ENCODE data around the gene CEP250. TPM values are rescaled to one million over a fixed set of nuclear protein-coding genes. Genes with fewer than 3 reads are reported as not detected.
"Not testable (repeated sequence)": the region's sequence is repeated elsewhere in the genome, so short reads cannot be mapped to it uniquely, and the experiment has no call there.

Gene CEP250
- total RNA-seq, 1 donor from 2014 or later = 14.9 TPM

DNA sequence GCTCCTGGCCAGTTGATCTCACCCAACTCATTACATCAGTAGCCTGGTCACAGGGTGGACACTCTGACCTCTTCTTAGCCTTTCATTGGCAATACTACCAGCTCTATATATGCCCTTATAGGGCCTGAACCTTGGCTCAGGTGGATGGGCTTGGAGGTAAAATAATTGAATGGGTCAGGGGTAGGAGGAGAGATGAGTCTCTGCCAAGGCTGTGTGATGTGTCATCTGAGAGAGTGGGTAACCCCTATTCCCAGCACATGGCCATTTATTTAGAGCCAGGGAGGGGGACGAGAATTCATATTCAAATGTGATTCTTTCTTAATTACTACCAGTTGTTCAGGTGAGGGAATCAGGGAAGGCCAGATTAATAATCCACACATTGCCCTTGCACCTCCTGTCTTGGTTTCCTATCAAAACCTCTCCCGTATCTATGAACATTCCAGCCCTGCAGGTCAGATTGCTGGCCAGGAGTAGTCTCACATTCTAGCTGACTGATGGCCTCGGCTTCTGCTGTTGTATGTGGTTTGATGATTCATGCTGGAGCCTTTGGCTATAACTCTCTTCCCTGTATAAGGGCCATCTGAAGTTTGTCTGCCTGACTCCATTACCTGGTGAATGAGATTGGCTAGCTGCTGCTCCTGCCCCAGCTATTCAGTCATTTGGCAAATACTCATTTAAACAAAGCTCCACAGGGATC, 60.7 kb downstream of the CEP250 start:
- intact Hi-C loops (cut with DNase I) = no loop called here

DNA sequence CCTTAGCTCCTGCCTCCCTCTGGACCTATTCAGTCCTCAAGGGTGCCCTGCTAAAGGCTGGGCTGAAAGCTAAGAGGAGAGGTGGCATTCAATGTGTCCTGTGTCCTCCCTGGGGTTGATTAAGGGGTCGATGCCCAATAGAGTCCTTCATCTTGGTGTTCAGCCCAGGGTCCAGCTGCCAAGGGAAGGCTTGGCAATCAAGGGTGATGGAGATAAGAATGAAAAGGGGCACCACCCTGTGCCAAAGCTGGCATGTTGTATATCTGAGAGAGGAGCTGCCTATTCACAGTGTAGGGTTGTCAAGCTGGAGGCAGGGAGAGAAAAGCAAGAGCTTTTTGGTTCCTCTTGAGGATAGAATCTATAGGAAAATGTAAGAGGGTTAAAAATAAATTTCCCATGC, 61.7 kb downstream of the CEP250 start:
- no peak for DNase-seq (ENCODE audit: low spot score)
- intact Hi-C loops (cut with DNase I) = no loop called here

More for the DNA sequence above, 60.7 kb downstream of the CEP250 start:
- no peak for DNase-seq (ENCODE audit: low spot score)

DNA sequence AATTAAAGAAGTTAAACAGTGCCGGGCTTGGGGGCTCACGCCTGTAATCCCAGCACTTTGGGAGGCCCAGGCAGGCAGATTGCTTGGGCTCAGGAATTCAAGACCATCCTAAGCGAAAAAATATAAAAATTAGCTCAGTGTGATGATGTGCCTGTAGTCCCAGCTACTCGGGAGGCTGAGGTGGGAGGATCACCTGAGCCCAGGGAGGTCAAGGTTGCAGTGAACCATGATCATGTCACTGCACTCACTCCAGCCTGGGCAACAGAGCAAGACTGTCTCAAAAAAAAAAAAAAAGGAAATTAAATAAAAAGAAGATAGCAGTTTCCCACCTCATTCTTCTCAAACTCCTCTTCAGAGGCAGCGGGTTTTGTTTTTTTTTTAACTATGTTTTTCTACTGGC, 62.4 kb downstream of the CEP250 start:
- intact Hi-C loops (cut with DNase I); DNase-seq (ENCODE audit: low spot score): not testable (repeated sequence)

DNA sequence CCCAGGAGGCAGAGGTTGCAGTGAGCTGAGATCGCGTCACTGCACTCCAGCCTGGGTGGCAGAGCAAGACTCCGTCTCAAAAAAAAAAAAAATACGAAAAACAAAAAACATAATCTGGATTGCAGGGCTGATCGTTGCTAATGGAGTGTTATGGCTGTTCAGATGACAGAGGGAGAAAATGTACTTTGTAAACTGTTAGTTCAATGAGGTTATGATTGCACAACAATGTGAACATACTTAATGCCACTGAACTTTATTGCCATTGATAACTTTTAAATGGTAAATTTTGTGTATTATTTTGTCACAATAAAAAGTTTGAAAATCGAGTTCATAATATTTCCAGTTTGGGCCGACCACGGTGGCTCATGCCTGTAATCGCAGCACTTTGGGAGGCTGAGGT, 63.6 kb downstream of the CEP250 start:
- intact Hi-C loops (cut with DNase I) = no loop called here
- no peak for DNase-seq (ENCODE audit: low spot score)

DNA sequence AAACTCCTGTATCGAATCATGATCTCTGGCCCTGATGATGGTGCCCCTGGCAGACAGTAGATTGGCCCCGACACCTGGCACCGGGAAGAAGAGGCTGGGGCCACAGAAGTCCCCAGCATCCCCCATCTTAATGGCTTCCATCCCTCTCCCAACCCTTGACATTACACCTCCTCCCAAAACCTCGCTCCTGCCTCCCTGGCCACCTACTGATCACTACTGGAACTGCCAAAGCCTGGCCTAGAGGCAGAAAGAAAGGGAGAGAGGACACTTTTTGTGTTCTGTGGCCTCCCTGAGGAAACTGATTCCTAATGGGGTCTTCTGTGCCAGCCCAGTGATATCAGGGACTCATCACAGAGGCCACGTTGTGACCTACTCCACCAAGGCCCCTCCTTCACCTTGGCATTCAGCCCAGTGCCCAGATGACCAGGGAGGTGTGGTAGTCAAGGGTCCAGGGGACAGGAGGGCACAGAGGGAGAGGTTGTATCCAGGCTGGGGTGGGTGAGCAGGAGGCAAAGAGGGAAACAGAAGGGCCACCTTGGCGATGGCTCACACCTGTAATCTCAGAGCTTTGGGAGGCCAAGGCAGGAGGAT, 68.0 kb downstream of the CEP250 start:
- intact Hi-C loops (cut with DNase I) = no loop called here
- no peak for DNase-seq (ENCODE audit: low spot score)

DNA sequence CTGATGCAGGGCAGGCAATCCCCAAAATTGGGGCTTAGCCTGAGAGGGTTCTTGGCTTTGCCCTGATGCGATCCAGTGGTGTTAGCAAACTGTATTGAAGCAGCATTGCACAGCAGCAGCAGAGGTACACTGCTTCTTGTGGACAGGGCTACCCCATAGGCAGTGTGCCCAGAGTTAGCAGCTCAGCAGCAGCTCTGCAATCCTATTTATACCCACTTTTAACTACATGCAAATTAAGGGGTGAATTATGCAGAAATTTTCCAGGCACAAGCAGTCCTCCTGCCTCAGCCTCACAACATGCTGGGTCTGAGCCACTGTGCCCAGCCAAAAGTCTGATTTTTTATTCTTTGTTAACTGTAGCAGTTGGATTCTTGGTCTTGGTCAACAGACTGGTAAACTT, 70.2 kb downstream of the CEP250 start:
- intact Hi-C loops (cut with DNase I) = no loop called here
- no peak for DNase-seq (ENCODE audit: low spot score)

DNA sequence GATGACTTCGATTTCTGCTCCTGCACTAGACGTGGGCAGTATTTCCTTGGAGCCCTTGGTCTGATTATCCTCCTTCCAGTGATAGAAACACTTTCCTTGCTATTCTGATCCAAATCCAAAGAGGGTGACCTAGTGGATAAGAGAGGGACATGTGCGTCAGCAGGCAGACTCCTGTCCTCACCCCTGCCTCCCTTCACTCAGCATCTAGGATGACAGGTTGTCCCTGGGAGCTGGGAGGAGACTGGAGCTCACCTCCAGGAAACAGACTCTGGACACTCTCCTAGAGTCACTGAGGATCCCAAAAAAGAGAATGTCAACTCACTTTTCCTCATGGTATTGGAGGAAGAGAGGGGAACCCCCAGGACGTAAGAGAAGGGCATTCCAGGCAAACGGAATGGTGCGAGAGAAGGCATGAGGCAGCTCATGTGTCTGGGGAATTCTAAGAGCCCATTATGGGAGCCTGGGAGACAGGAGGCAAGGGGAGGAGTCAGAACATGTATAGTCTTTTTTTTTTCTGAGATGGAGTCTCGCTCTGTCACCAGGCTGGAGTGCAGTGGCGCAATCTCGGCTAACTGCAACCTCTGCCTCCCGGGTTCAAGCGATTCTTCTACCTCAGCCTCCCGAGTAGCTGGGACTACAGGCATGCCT, 71.8 kb downstream of the CEP250 start:
- DNase-seq (ENCODE audit: low spot score) = no peak
- intact Hi-C loops (cut with DNase I) = no loop called here

DNA sequence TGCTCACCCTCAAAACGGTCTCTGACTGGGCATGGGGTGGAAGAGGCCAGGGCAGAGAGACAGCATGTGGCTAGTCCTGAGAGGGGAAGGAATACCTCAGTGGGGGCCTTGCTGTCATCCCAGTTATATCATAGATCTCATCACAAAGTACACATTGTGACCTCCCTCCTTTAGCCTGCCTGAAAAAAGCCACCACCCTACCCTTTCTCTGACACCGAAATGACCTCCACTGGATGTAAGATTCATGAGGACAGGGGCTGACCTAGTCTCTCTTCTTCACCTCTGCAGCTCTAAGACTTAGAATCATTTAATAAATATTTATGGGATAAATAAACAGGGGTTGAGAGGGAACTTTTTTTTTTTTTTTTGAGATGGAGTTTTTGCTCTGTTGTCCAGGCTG, 74.2 kb downstream of the CEP250 start, which contains the start of gene C20orf173:
C20orf173 (minus strand) TSS at position 101 of the 400 bp plus-strand sequence. CDS start 279 bp downstream, outside the sequence.
- intact Hi-C loops (cut with DNase I) = no loop called here
- no peak for DNase-seq (ENCODE audit: low spot score)

DNA sequence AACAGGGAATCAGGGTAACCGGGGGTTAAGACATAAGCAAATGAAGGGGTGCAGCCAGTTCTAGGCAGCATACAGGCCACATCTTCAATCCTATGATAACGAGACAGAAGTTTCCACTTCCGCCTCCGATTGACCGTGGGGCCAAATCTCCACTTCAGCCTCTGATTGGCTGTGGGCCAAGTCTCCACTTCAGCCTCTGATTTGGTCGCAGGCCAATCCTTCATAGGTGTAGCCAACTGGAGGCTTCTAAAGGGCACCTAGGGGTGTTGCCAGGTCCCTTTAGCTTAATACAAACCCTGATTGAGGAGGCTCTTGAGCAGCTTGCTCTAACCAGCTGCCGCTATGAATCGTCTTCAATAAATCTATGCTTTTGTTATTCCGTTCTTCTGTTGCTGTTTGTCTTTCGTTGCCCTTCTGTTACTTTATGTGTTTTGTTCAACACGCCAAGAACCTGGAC, 84.4 kb downstream of the CEP250 start:
- DNase-seq (ENCODE audit: low spot score) = no peak

DNA sequence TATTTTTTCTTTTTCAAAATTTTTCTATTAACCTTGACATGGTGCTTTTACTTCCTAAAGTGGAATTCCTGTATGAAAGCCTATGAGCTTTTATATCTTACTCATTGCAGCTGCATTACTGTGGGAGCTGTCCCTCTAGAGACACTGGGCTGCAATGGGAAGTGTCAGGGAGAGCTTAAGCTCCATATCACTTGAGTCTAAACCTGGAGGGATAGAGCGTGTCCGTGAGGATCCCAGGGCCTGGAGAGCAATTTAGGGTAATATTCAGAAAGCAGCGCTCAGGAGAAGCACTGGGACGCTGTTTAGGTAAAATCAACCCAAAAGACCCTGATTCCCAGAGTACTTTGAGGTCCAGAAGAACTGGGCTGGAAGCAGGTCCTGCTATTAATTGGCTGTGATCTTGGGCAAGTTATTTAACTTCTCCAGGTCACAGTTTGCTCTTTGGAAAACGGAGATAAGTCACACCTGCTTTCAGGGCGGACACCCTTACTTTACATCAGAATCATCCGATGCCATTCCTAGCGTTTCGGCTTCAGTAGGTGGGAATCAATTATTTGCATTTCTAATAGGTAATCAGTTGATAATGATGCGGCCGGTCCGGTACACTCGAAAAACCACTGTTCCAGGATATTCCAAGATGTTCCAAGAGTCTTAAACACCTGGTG, 85.9 kb downstream of the CEP250 start:
- DNase-seq (ENCODE audit: low spot score) = no peak
- intact Hi-C loops (cut with DNase I) = loop anchor here (5.0 kb wide), 1 partner anchor 76 kb away; the partner anchor contains the start of gene SPAG4

More for the DNA sequence above, 84.4 kb downstream of the CEP250 start:
- intact Hi-C loops (cut with DNase I) = loop anchor here (5.0 kb wide), 1 partner anchor 78 kb away; the partner anchor contains the start of gene SPAG4

DNA sequence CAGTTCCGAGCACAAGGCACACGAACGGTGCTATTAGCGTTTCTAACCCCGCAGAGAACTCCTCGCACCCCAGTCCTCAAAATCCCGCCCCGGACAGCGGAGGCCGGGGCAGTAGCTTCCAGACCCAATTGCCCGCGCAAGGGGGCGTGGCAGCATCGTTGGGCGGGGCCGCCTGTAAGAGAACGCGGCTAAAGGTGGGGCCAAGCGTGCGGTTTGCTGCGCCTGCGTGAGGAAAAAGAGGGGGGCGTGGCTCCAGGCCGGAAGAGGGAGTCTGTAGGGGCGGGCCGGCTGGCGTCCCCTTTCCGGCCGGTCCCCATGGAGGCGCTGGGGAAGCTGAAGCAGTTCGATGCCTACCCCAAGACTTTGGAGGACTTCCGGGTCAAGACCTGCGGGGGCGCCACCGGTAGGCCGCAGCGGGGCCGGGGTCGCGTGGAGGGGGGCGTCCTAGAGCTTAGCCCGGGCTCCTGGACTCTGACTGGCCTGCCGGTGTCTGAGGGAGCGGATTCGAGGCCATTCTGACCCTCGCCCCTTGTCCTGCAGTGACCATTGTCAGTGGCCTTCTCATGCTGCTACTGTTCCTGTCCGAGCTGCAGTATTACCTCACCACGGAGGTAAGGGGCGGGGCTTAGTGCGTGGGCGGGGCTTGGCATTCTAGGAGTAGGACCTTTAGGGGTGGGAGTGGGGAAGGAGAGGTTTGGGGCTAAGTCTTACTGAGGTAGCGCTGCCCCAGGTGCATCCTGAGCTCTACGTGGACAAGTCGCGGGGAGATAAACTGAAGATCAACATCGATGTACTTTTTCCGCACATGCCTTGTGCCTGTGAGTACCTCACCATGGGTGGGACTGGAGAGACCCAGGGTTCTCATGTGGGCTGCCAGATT, 86.6 kb downstream of the CEP250 start, which contains the start of gene ERGIC3:
ERGIC3 (plus strand) TSS at position 296 of the 880 bp plus-strand sequence; CDS start at position 316, 20 bp downstream.
- intact Hi-C loops (cut with DNase I) = loop anchor here (5.0 kb wide), 1 partner anchor 75 kb away; the partner anchor contains the start of gene SPAG4

DNA sequence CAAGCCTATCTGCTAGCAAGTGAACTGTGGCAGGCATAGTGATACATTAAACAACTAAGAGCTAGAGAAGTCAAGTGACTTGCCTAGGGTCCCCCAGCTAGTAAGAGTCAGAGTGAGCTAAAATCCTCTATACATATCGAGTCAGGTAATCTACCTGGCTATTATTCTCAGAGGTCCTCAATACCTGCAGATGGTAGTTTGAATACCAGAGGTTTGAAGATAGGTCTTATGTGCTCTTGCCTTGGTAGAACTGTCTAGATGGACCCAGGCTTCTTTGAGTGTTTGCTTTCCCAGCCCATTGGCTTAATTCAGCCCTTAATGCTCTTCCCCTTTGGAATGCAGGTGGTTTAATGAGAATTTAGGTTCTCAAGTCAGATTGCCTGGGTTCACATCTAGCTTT, 87.6 kb downstream of the CEP250 start:
- intact Hi-C loops (cut with DNase I) = loop anchor here (5.0 kb wide), 1 partner anchor 74 kb away; the partner anchor contains the start of gene SPAG4
- no peak for DNase-seq (ENCODE audit: low spot score)

More for the DNA sequence above, 86.6 kb downstream of the CEP250 start, which contains the start of gene ERGIC3:
- peak; percentile 99 for DNase-seq (ENCODE audit: low spot score)

DNA sequence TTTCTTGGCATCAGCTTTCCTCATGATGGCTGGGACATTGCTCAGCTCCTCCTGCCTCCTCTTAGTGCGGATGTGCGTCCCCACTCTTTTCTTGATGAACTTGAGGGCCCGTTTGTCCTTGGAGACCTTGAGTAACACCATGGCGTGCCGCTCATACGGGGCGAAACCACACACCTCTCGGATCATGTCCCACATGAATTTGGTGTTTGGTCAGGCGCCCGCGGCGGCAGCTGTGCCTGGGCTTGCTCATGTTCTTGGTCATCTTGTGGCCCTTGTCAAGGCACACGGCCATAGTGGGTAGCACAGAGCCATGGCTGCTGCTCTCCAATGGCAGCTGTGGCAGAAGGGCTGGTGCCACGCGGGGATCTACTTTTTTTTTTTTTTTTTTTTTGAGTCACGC, 89.0 kb downstream of the CEP250 start:
- intact Hi-C loops (cut with DNase I) = loop anchor here (5.0 kb wide), 1 partner anchor 73 kb away; the partner anchor contains the start of gene SPAG4
- DNase-seq (ENCODE audit: low spot score) = no peak

DNA sequence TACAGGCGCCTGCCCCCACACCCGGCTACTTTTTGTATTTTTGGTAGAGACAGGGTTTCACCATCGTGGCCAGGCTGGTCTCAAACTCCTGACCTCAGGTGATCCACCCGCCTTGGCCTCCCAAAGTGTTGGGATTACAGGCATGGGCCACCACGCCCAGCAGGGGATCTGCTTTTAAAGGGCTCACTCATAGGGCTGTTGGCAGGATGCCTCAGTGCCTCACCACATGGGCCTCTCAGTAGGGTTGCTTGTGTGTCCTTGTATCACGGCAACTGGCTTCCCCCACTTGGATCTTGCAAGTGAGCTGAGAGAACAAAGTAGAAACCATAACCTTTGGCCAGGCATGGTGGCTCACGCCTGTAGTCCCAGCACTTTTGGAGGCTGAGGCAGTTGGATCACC, 89.5 kb downstream of the CEP250 start:
- intact Hi-C loops (cut with DNase I) = loop anchor here (5.0 kb wide), 1 partner anchor 72 kb away; the partner anchor contains the start of gene SPAG4

DNA sequence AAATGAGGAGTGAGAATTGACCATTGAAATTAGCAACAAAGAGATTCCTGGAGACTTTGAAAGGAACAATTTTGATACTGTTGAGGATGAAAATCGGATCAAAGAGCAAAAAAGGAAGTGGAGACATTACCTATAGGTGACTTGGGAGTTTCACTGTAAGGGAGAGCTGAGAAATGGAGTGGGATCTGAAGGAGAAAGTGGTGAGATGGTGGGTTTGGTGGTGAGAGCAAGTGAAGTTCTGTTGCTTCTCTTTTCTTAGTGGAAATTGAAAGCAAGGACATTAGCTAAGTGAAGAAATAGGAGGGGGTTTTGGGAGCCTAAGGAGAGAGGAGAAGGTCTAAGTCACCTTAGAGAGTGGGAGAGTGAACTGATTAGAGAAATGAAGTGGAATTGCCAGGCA, 90.7 kb downstream of the CEP250 start:
- DNase-seq (ENCODE audit: low spot score) = no peak
- intact Hi-C loops (cut with DNase I) = no loop called here

More for the DNA sequence above, 89.5 kb downstream of the CEP250 start:
- not testable (repeated sequence) for DNase-seq (ENCODE audit: low spot score)

DNA sequence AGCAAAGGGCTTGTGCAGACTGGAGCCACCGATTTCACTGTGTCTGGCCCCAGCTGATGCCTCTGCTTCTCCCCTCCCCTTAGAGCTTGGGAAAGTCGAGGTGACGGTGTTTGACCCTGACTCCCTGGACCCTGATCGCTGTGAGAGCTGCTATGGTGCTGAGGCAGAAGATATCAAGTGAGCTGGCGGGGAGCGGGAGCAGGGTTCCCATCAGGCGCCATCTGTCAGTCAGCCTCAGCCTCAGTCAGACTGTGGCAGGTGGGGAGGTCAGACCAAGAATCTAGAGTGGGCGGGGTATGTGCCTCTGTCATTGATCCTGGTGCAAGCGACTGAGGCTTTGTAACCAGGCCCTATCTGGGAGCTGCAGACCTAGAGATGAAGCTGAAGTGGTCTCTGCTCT, 91.9 kb downstream of the CEP250 start:
- no peak for DNase-seq (ENCODE audit: low spot score)
- intact Hi-C loops (cut with DNase I) = no loop called here

DNA sequence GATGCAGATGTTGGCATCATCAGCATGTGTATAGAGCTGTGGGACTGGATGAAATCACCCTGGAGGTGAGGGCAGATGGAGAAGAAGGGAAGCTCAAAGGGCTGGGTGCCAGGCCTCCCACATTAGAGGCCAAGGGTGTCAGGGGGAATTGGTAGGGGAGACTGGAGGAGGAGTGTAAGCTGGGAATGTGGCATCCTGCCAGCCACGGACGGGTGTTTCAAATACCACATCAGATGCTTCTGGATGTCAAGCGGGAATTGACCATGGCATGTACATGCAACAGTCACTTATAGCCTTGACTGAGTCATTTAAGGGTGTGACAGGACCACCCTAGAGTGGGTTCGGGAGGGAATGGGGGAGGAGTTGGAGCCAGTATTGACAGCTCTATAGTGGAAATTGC, 96.1 kb downstream of the CEP250 start:
- intact Hi-C loops (cut with DNase I) = no loop called here

DNA sequence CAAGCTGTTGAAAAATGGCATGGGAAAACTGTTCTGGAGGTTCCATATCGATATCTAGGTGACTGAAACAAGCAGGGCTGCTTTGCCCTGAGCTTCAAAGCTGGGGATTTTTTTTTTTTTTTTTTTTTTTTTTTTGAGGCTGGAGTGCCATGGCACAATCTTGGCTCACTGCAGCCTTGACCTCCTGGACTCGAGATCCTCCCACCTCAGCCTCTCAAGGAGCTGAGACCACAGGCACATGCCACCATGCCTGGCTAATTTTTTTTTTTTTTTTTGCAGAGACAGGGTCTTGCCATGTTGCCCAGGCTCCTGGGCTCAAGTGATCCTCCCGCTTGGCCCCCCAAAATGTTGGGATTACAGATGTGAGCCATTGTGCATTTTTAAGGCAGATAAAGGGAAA, 97.5 kb downstream of the CEP250 start:
- DNase-seq (ENCODE audit: low spot score) = no peak
- intact Hi-C loops (cut with DNase I) = no loop called here

More for the DNA sequence above, 96.1 kb downstream of the CEP250 start:
- DNase-seq (ENCODE audit: low spot score) = no peak
